ENCODE results near the gene ADRA1B.
"Not testable (repeated sequence)": the region's sequence is repeated elsewhere in the genome, so short reads cannot be mapped to it uniquely, and the experiment has no call there.

Gene ADRA1B

DNA sequence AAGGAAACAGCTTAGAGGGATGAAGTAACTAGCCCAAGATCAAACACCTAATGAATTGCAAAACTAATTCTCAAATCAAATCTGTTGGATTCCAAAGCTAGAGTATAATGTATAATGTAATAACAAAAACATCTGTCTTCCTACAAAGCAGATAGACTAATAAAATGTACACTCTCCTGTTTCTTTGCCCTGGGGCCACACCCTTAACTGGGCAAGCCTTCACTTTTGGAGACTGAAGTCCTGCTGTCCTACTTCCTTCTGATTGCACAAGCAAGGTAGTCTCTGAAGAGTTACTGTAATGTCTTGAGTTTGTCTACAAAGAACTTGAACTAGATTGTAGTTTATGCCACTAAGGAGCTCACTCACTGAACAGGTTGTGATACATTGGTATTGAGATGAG is 95.2 kb downstream of the ADRA1B start:
- no peak overlapping the region for H3K27ac ChIP-seq
- no peak for DNase-seq (ENCODE audit: low spot score)
- ChIA-PET CTCF (interaction anchor here (1.4 kb wide), 1 partner anchor 10 kb away, joined by 10 read pairs; no protein-coding TSS in a partner anchor), POLR2A (ENCODE audit: low non-redundant PET) (no interaction called here)
- TF ChIP-seq, protein P1, sequence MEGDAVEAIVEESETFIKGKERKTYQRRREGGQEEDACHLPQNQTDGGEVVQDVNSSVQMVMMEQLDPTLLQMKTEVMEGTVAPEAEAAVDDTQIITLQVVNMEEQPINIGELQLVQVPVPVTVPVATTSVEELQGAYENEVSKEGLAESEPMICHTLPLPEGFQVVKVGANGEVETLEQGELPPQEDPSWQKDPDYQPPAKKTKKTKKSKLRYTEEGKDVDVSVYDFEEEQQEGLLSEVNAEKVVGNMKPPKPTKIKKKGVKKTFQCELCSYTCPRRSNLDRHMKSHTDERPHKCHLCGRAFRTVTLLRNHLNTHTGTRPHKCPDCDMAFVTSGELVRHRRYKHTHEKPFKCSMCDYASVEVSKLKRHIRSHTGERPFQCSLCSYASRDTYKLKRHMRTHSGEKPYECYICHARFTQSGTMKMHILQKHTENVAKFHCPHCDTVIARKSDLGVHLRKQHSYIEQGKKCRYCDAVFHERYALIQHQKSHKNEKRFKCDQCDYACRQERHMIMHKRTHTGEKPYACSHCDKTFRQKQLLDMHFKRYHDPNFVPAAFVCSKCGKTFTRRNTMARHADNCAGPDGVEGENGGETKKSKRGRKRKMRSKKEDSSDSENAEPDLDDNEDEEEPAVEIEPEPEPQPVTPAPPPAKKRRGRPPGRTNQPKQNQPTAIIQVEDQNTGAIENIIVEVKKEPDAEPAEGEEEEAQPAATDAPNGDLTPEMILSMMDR (conservative IDR thresholded peaks at IDR 0.05; ENCODE audit: low read depth), result no peak

DNA sequence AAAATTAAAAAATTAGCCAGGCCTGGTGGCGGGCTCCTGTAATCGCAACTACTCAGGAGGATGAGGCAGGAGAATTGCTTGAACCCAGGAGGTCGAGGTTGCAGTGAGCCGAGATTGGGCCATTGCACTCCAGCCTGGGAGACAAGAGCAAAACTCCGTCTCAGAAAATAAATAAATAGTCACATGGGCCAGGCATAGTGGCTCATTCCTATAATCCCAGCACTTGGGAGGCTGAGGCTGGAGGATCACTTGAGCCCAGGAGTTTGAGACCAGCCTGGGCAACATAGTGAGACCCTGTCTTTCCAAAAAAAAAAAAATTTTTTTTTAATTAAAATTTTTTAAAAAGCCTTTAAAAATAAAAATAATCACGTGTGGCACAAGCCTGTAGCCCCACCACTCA is 97.9 kb downstream of the ADRA1B start:
- H3K27ac ChIP-seq; DNase-seq (ENCODE audit: low spot score); POLR2A ChIA-PET (ENCODE audit: low non-redundant PET); CTCF ChIA-PET: not testable (repeated sequence)

DNA sequence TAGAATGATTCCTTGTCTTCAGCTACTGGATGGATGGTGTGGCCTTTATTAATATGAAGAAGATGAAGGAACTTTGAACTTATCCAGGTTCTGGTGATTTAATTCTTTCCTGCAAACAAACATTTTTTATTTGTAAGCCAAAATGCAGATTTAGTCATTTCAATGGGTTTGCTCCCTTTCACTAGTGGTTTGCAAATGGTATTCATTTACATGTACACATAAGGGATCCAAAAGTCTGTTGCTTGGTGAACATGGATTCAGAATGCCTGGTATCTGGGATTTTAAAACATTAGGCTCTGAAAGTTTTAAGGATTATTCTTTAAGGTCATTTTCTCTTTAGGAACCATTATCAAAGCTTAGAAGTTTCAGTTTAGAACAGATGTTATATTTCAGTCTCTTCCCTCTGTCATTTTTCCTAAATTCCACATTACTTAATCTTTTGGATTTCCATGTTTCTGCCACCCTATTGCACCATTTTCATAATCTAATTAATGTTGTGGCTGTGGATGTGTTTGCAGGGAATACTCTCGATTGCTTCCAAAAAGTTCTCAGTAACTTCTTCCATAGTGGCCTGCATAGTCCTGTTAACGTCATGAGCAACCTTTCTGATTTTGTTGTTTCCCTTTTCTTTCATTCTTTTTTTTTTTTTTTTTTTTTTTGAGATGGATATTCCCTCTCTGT is 102.8 kb downstream of the ADRA1B start:
- TF ChIP-seq, protein P1 (conservative IDR thresholded peaks at IDR 0.05; ENCODE audit: low read depth), result no peak
- POLR2A ChIA-PET (ENCODE audit: low non-redundant PET), result no interaction called here
- no peak for DNase-seq (ENCODE audit: low spot score)
- no peak overlapping the region for H3K27ac ChIP-seq
- CTCF ChIA-PET, result no interaction called here

DNA sequence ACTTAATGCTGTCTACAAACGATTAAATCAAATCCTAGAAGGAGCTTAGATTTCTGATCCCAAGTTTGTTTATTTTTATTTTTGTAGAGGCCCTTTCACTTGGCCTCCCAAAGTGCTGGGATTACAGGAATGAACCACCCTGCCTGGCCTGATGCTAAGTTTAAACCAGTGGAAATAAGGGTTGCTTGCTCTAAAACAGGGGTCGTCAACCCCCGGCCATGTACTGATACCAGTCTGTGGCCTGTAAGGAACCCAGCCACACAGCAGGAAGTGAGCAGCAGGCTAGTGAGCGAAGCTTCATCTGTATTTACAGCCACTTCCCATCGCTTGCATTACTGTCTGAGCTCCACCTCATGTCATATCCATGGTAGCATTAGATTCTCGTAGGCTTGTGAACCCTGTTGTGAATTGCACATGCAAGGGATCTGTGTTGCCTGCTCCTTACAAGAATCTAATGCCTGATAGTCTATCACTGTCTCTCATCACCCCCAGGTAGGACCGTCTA is 104.0 kb downstream of the ADRA1B start:
- TF ChIP-seq, protein P1 (conservative IDR thresholded peaks at IDR 0.05; ENCODE audit: low read depth), result no peak
- CTCF ChIA-PET, result interaction anchor here (0.7 kb wide), 1 partner anchor 218 kb away, joined by 4 read pairs; no protein-coding TSS in a partner anchor
- DNase-seq (ENCODE audit: low spot score), result no peak
- POLR2A ChIA-PET (ENCODE audit: low non-redundant PET), result no interaction called here
- H3K27ac ChIP-seq, result no peak overlapping the region

DNA sequence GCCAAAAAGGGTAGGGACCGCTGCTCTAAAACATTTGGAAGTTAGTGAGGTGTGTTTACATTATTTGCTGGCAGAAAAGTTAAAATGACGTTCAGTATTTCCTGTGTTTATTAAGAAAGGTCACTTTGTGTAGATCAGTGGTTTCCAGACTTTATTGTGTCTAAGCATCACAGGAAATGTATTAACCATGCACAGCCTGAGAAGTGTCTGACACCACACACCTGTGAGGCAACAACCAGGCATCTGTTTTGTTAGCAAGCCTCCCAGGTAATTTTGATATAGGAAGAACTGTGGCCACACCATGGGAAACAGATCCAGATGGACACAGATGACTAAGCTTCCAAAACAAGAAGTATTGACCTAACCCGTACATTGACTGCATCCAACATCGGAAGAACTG is 104.7 kb downstream of the ADRA1B start:
- no peak overlapping the region for H3K27ac ChIP-seq
- TF ChIP-seq, protein P1 (conservative IDR thresholded peaks at IDR 0.05; ENCODE audit: low read depth), result no peak
- ChIA-PET POLR2A (ENCODE audit: low non-redundant PET) (no interaction called here), CTCF (interaction anchor here (0.5 to 1.8 kb wide), 15 partner anchors 9 to 834 kb away, joined by 3 to 31 read pairs (median 4); partner anchors contain the start of gene TTC1)
- no peak for DNase-seq (ENCODE audit: low spot score)

DNA sequence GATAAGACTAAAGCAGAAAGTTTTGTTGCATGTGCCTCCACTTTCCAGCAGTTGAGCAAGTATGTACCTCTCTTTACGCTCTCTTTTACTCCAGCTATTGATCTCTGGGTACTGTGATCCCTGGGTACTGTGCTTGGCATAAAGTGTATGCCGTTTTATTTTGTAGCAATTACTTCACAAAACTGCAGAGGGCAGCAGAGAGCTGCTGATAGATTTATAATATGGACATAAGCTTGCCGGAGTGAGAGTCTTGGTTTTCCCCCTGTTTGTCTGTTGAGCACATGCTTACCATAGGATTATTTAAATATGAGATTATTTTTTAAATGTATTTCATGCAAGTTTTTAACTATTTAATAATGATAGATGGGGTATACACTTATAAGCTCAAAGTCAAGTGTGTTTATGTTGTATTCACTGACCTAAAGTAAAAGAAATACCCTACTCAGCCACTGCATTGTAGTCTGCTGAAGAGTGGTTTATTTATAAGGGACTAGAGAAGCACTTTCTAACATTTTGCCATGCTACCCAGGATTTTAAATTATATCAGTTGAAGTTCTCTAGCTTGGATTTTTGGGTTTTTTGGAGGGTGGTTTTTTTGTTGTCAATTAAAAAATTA is 105.7 kb downstream of the ADRA1B start:
- POLR2A ChIA-PET (ENCODE audit: low non-redundant PET), result interaction anchor here (0.5 kb wide), 1 partner anchor 24 kb away, joined by 4 read pairs; no protein-coding TSS in a partner anchor
- no peak overlapping the region for H3K27ac ChIP-seq
- TF ChIP-seq, protein P1 (conservative IDR thresholded peaks at IDR 0.05; ENCODE audit: low read depth), result peak; percentile 93
- peak; percentile 71 for DNase-seq (ENCODE audit: low spot score)
- CTCF ChIA-PET, result interaction anchor here (0.5 to 1.8 kb wide), 54 partner anchors 9 to 1993 kb away, joined by 3 to 31 read pairs (median 4); partner anchors contain the start of genes C1QTNF2, FAM200C and TTC1

All from RWPE1 (cell line).